Lower lobe of right lung (tissue), 2 donors: ENCODE results near the gene MPND. TPM values are rescaled to one million over a fixed set of nuclear protein-coding genes. Genes with fewer than 3 reads are reported as not detected.
"Not testable (repeated sequence)": the region's sequence is repeated elsewhere in the genome, so short reads cannot be mapped to it uniquely, and the experiment has no call there.

Experiments
- ATAC-seq, 2 donors: fragments of 200-7000 bp; cut with Tn5 transposase; one replicate each; pipeline ENCODE4 v1.9.1; 2020 to 2022; ENCODE audit warnings: mild to moderate bottlenecking in 2 of 2, moderate library complexity in 2 of 2
- DNase-seq: peaks from one replicate; pipeline ENCODE4 v3.0.0-alpha.2; 2020
- H3K27ac ChIP-seq: fragments of 200-600 bp; one replicate; pipeline ENCODE4 v1.8.0; 2022
- H3K27me3 ChIP-seq: fragments of 200-600 bp; one replicate; pipeline ENCODE4 v1.8.0; 2022; ENCODE audit warnings: low read depth
- H3K36me3 ChIP-seq: fragments of 200-600 bp; one replicate; pipeline ENCODE4 v1.8.0; 2022; ENCODE audit warnings: mild to moderate bottlenecking
- H3K4me1 ChIP-seq: fragments of 200-600 bp; one replicate; pipeline ENCODE4 v1.8.0; 2022
- H3K4me3 ChIP-seq: fragments of 200-600 bp; one replicate; pipeline ENCODE4 v1.8.0; 2022; ENCODE audit warnings: mild to moderate bottlenecking
- H3K9me3 ChIP-seq: fragments of 200-600 bp; one replicate; pipeline ENCODE4 v1.8.0; 2022
- CTCF ChIP-seq: fragments of 200-600 bp; IDR thresholded peaks from one replicate; pipeline ENCODE4 v1.8.0; 2022; ENCODE audit warnings: antibody characterized with exemption, mild to moderate bottlenecking
- intact Hi-C: fragments of 100-400 bp; cut with DNase I; formaldehyde crosslinking; loops from one replicate; pipeline ENCODE4 v1.11.0; 2022
- total RNA-seq: library from RNA; stranded (reverse); fragmentation: NEBNext Ultra II Directional; extraction: Animal tissue kit (Norgen Biotek cat#: 25700); gene quantifications from one replicate; pipeline ENCODE4 v1.2.1, GENCODE V29; 2021
- donor health status: DM: no; HTN: yes; CAD: no; lungs with severe emphysema.

MPND gene
- total RNA-seq, 1 donor from 2014 or later = 41.2 TPM

- Histone ChIP-seq H3K4me1 (peaks cover 13% of the 10 kb centered on the region), H3K27ac (no peak overlapping the region), H3K4me3 (peak overlapping the region; percentile 55), H3K9me3 (no peaks in the 10 kb centered on the region), H3K36me3 (no peaks in the 10 kb centered on the region), H3K27me3 (no peaks in the 10 kb centered on the region)
- peak; percentile 20 to 44 for ATAC-seq
- no peak for TF ChIP-seq CTCF
- intact Hi-C loops = no loop called here
- DNase-seq = no peak
Measured at GRCh38 chr19:4327877-4328242, 15.5 kb upstream of the MPND start.

GRCh38 chr19:4328243-4328990, 14.9 kb upstream of the MPND start:
- intact Hi-C loops = no loop called here
- Histone ChIP-seq H3K27ac (peak overlapping the region; percentile 24), H3K36me3 (no peaks in the 10 kb centered on the region), H3K9me3 (no peaks in the 10 kb centered on the region), H3K4me1 (peaks cover 13% of the 10 kb centered on the region), H3K4me3 (peak overlapping the region; percentile 55), H3K27me3 (no peaks in the 10 kb centered on the region)
- ATAC-seq (peak; percentile 92 to 95), DNase-seq (peak; percentile 95)
- no peak for TF ChIP-seq CTCF

- H3K9me3 ChIP-seq, intact Hi-C loops, H3K36me3 ChIP-seq, H3K27me3 ChIP-seq, DNase-seq, ATAC-seq: not testable (repeated sequence)
- peaks cover 13% of the 10 kb centered on the region for H3K4me1 ChIP-seq
- H3K27ac ChIP-seq = peak overlapping the region; percentile 24
- peak overlapping the region; percentile 48 for H3K4me3 ChIP-seq
Measured at GRCh38 chr19:4328991-4329681, 14.2 kb upstream of the MPND start.

- DNase-seq = no peak
- no peaks in the 10 kb centered on the region for H3K27me3 ChIP-seq
- H3K4me1 ChIP-seq = peaks cover 13% of the 10 kb centered on the region
- no peak overlapping the region for H3K27ac ChIP-seq
- ATAC-seq = no peak
- intact Hi-C loops = no loop called here
- no peak overlapping the region for H3K4me3 ChIP-seq
- no peak for TF ChIP-seq CTCF
- no peaks in the 10 kb centered on the region for H3K36me3 ChIP-seq
- H3K9me3 ChIP-seq = no peaks in the 10 kb centered on the region
Measured at GRCh38 chr19:4329858-4330257, 13.5 kb upstream of the MPND start.

GRCh38 chr19:4334929-4335570, 8.3 kb upstream of the MPND start:
- TF ChIP-seq CTCF = no peak
- Histone ChIP-seq H3K27me3 (no peaks in the 10 kb centered on the region), H3K27ac (no peak overlapping the region), H3K4me3 (no peak overlapping the region), H3K4me1 (peaks cover 13% of the 10 kb centered on the region), H3K36me3 (no peaks in the 10 kb centered on the region), H3K9me3 (no peaks in the 10 kb centered on the region)
- DNase-seq (no peak), ATAC-seq (no peak)
- intact Hi-C loops = no loop called here
